ENCODE measurements around the gene HCFC1R1.
"Not testable (repeated sequence)": the region's sequence is repeated elsewhere in the genome, so short reads cannot be mapped to it uniquely, and the experiment has no call there.

Gene HCFC1R1

GRCh38 chr16:3058139-3059030, 34.6 kb upstream of the HCFC1R1 start:
- DNase-seq (ENCODE audit: extremely low spot score, insufficient read length, low read depth), result no peak

GRCh38 chr16:3057181-3058138, 33.7 kb upstream of the HCFC1R1 start:
- DNase-seq (ENCODE audit: extremely low spot score, insufficient read length, low read depth) (no peak), FAIRE-seq (no peak)

More at GRCh38 chr16:3058139-3059030, 34.6 kb upstream of the HCFC1R1 start:
- no peak for FAIRE-seq

GRCh38 chr16:3056336-3057180, 32.8 kb upstream of the HCFC1R1 start:
- DNase-seq (ENCODE audit: extremely low spot score, insufficient read length, low read depth), result no peak
- FAIRE-seq, result no peak

GRCh38 chr16:3055734-3056115, 32.0 kb upstream of the HCFC1R1 start:
- not testable (repeated sequence) for DNase-seq (ENCODE audit: extremely low spot score, insufficient read length, low read depth); FAIRE-seq

GRCh38 chr16:3054965-3055733, 31.4 kb upstream of the HCFC1R1 start:
- DNase-seq (ENCODE audit: extremely low spot score, insufficient read length, low read depth), result no peak
- peak; percentile 63 for FAIRE-seq

GRCh38 chr16:3053330-3053710, 29.6 kb upstream of the HCFC1R1 start:
- FAIRE-seq, result not testable (repeated sequence)

GRCh38 chr16:3052571-3053329, 29.0 kb upstream of the HCFC1R1 start:
- FAIRE-seq, result not testable (repeated sequence)

More at GRCh38 chr16:3053330-3053710, 29.6 kb upstream of the HCFC1R1 start:
- DNase-seq (ENCODE audit: extremely low spot score, insufficient read length, low read depth), result not testable (repeated sequence)

GRCh38 chr16:3051494-3051893, 27.8 kb upstream of the HCFC1R1 start:
- DNase-seq (ENCODE audit: extremely low spot score, insufficient read length, low read depth) (no peak), FAIRE-seq (no peak)

More at GRCh38 chr16:3052571-3053329, 29.0 kb upstream of the HCFC1R1 start:
- DNase-seq (ENCODE audit: extremely low spot score, insufficient read length, low read depth), result not testable (repeated sequence)

- no peak for FAIRE-seq
- DNase-seq (ENCODE audit: extremely low spot score, insufficient read length, low read depth), result no peak
These were observed 27.3 kb upstream of the HCFC1R1 start for GRCh38 chr16:3051009-3051408.

- no peak for FAIRE-seq
These were observed 26.7 kb upstream of the HCFC1R1 start for GRCh38 chr16:3050487-3050886.

GRCh38 chr16:3049921-3050481, 26.3 kb upstream of the HCFC1R1 start:
- FAIRE-seq (no peak), DNase-seq (ENCODE audit: extremely low spot score, insufficient read length, low read depth) (no peak)

More at GRCh38 chr16:3050487-3050886, 26.7 kb upstream of the HCFC1R1 start:
- no peak for DNase-seq (ENCODE audit: extremely low spot score, insufficient read length, low read depth)

- DNase-seq (ENCODE audit: extremely low spot score, insufficient read length, low read depth) (no peak), FAIRE-seq (no peak)
These were observed 23.6 kb upstream of the HCFC1R1 start for GRCh38 chr16:3047387-3047720.

- FAIRE-seq (no peak), DNase-seq (ENCODE audit: extremely low spot score, insufficient read length, low read depth) (no peak)
These were observed 23.1 kb upstream of the HCFC1R1 start for GRCh38 chr16:3046641-3047386.

GRCh38 chr16:3045758-3046640, 22.3 kb upstream of the HCFC1R1 start, which contains the start of gene MMP25:
Gene MMP25 (plus strand): TSS chr16:3046561. CDS start chr16:3046918, 357 bp downstream.
- peak; percentile 15 for FAIRE-seq
- DNase-seq (ENCODE audit: extremely low spot score, insufficient read length, low read depth), result no peak

GRCh38 chr16:3044708-3045107, 21.0 kb upstream of the HCFC1R1 start:
- DNase-seq (ENCODE audit: extremely low spot score, insufficient read length, low read depth) (no peak), FAIRE-seq (no peak)

- no peak for FAIRE-seq
- DNase-seq (ENCODE audit: extremely low spot score, insufficient read length, low read depth), result no peak
These were observed 18.6 kb upstream of the HCFC1R1 start for GRCh38 chr16:3042376-3042775.
